GM13976 (cell line): ENCODE data around the gene TEX38.
"Not testable (repeated sequence)": the region's sequence is repeated elsewhere in the genome, so short reads cannot be mapped to it uniquely, and the experiment has no call there.

Experiments
- DNase-seq: peaks from one replicate; pipeline ENCODE4 v3.0.0; 2012; ENCODE audit warnings: low spot score
- CTCF ChIP-seq: IDR thresholded peaks from 2 replicates; pipeline ENCODE4 v1.5.1; 2012; ENCODE audit warnings: borderline replicate concordance, mild to moderate bottlenecking; ENCODE audit not compliant: insufficient read depth; ENCODE audit errors: extremely low read depth, missing control alignments, control extremely low read depth
- in situ Hi-C: fragments of 300-500 bp; cut with MboI; formaldehyde crosslinking; loops from one replicate; pipeline ENCODE4 v1.12.0; 2022; ENCODE audit warnings: low sequenced_read_pairs, mixed read lengths, inconsistent platforms; ENCODE audit not compliant: unreplicated experiment

The TEX38 gene

GRCh38 chr1:46646331-46646730, 25.3 kb upstream of the TEX38 start:
- in situ Hi-C loops, result no loop called here
- no peak for DNase-seq
- TF ChIP-seq CTCF, result no peak

- in situ Hi-C loops, result no loop called here
- no peak for DNase-seq
These were observed 24.8 kb upstream of the TEX38 start for GRCh38 chr1:46646844-46647243.

GRCh38 chr1:46647611-46648010, 24.0 kb upstream of the TEX38 start:
- in situ Hi-C loops, result no loop called here
- no peak for TF ChIP-seq CTCF
- no peak for DNase-seq

More at GRCh38 chr1:46646844-46647243, 24.8 kb upstream of the TEX38 start:
- no peak for TF ChIP-seq CTCF

GRCh38 chr1:46649764-46650163, 21.9 kb upstream of the TEX38 start:
- in situ Hi-C loops, result no loop called here
- TF ChIP-seq CTCF, result no peak
- no peak for DNase-seq

GRCh38 chr1:46650491-46650890, 21.2 kb upstream of the TEX38 start:
- in situ Hi-C loops, result no loop called here
- DNase-seq, result no peak
- no peak for TF ChIP-seq CTCF

GRCh38 chr1:46651152-46651551, 20.5 kb upstream of the TEX38 start:
- DNase-seq, in situ Hi-C loops: not testable (repeated sequence)

GRCh38 chr1:46652321-46653100, 19.1 kb upstream of the TEX38 start:
- no peak for TF ChIP-seq CTCF
- no peak for DNase-seq
- in situ Hi-C loops, result no loop called here
